HL-60 (cell line): ENCODE data around the gene HERPUD2.

ENCODE experiments used
- DNase-seq, 2 experiments: peaks; one replicate each; pipeline ENCODE4 v3.0.0-alpha.2; 2010 to 2020; ENCODE audit warnings: low read depth in 1 of 2, low spot score in 1 of 2
- H3K27ac ChIP-seq: fragments of 250-450 bp; sonication (Bioruptor Pico); replicated peaks from 2 replicates; pipeline ENCODE4 v1.5.1; 2020; ENCODE audit warnings: mild to moderate bottlenecking, moderate library complexity
- H3K27me3 ChIP-seq: fragments of 250-450 bp; sonication (Bioruptor Pico); 2 replicates; pipeline ENCODE4 v1.5.1; 2021; ENCODE audit warnings: mild to moderate bottlenecking, moderate library complexity; ENCODE audit not compliant: insufficient read depth, poor library complexity, severe bottlenecking
- H3K4me3 ChIP-seq: replicated peaks from 2 replicates; pipeline ENCODE4 v1.5.1; 2011; ENCODE audit warnings: mild to moderate bottlenecking, control low read depth, low read length; ENCODE audit not compliant: insufficient read depth
- GABPA ChIP-seq: IDR thresholded peaks from 2 replicates; pipeline ENCODE4 v1.6.1; 2012; ENCODE audit warnings: low read depth
- POLR2AphosphoS5 ChIP-seq: IDR thresholded peaks from 2 replicates; pipeline ENCODE4 v1.6.1; 2012; ENCODE audit warnings: low read depth
- SPI1 ChIP-seq: IDR thresholded peaks from 2 replicates; pipeline ENCODE4 v1.6.1; 2012; ENCODE audit warnings: low read depth, mild to moderate bottlenecking, borderline replicate concordance
- TF ChIP-seq, protein P1 (sequence below): IDR thresholded peaks from one replicate; pipeline ENCODE4 v1.5.1; 2011; ENCODE audit warnings: low read length, control low read depth, inconsistent platforms; ENCODE audit not compliant: insufficient read depth
- TF ChIP-seq, protein P2 (sequence below): IDR thresholded peaks from 2 replicates; pipeline ENCODE4 v1.6.1; 2012; ENCODE audit warnings: low read depth; ENCODE audit not compliant: insufficient replicate concordance

Gene HERPUD2

DNA sequence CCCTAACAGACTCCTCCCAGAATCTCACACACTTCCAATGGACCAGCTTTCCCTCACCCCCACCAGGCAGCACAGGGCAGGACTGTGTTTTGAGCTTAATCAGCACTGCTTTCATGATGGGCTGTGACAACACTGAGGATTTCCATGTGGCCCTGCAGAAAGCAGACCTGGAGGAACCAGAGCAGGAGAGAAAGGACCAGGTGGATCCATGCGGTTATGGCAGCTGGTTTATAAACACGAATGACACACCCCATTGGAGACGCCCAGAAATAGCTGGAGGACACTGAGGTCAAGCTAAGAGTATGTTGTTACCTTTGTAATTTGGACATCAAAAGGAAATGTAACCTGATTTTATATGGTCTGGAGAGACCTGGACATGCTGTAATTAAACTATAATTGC lies 31.7 kb upstream of the HERPUD2 start:
- Histone ChIP-seq H3K27ac (no peak overlapping the region), H3K4me3 (no peak overlapping the region), H3K27me3 (no peaks in the 10 kb centered on the region)
- DNase-seq, result no peak
- TF ChIP-seq, protein P1, sequence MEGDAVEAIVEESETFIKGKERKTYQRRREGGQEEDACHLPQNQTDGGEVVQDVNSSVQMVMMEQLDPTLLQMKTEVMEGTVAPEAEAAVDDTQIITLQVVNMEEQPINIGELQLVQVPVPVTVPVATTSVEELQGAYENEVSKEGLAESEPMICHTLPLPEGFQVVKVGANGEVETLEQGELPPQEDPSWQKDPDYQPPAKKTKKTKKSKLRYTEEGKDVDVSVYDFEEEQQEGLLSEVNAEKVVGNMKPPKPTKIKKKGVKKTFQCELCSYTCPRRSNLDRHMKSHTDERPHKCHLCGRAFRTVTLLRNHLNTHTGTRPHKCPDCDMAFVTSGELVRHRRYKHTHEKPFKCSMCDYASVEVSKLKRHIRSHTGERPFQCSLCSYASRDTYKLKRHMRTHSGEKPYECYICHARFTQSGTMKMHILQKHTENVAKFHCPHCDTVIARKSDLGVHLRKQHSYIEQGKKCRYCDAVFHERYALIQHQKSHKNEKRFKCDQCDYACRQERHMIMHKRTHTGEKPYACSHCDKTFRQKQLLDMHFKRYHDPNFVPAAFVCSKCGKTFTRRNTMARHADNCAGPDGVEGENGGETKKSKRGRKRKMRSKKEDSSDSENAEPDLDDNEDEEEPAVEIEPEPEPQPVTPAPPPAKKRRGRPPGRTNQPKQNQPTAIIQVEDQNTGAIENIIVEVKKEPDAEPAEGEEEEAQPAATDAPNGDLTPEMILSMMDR, result no peak
- TF ChIP-seq GABPA (no peak), POLR2AphosphoS5 (no peak), SPI1 (no peak)
- TF ChIP-seq, protein P2, sequence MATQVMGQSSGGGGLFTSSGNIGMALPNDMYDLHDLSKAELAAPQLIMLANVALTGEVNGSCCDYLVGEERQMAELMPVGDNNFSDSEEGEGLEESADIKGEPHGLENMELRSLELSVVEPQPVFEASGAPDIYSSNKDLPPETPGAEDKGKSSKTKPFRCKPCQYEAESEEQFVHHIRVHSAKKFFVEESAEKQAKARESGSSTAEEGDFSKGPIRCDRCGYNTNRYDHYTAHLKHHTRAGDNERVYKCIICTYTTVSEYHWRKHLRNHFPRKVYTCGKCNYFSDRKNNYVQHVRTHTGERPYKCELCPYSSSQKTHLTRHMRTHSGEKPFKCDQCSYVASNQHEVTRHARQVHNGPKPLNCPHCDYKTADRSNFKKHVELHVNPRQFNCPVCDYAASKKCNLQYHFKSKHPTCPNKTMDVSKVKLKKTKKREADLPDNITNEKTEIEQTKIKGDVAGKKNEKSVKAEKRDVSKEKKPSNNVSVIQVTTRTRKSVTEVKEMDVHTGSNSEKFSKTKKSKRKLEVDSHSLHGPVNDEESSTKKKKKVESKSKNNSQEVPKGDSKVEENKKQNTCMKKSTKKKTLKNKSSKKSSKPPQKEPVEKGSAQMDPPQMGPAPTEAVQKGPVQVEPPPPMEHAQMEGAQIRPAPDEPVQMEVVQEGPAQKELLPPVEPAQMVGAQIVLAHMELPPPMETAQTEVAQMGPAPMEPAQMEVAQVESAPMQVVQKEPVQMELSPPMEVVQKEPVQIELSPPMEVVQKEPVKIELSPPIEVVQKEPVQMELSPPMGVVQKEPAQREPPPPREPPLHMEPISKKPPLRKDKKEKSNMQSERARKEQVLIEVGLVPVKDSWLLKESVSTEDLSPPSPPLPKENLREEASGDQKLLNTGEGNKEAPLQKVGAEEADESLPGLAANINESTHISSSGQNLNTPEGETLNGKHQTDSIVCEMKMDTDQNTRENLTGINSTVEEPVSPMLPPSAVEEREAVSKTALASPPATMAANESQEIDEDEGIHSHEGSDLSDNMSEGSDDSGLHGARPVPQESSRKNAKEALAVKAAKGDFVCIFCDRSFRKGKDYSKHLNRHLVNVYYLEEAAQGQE, result no peak

DNA sequence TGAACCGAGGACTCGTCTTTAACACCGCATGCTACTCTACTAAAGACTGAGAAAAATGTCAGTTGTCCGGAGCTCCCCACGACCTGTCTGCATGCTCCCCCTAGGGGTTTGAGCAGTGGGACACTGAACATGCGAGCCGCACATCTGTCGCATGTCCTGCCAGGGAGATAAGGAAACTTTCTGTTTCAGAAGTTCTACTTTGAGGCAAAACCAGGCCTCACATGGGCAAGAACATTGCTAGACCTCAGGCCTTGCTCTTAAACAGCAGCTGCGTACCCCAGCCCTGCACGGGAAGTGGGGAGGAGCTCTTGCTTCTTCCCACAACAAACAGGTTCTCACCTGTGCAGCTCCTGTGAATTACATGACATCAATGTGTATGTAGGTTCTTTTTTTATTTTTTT lies 30.3 kb upstream of the HERPUD2 start:
- Histone ChIP-seq H3K27me3 (no peaks in the 10 kb centered on the region), H3K27ac (no peak overlapping the region), H3K4me3 (no peak overlapping the region)
- no peak for DNase-seq
- TF ChIP-seq, protein P2, result no peak
- TF ChIP-seq SPI1 (no peak), GABPA (no peak), POLR2AphosphoS5 (no peak)
- TF ChIP-seq, protein P1, result no peak

DNA sequence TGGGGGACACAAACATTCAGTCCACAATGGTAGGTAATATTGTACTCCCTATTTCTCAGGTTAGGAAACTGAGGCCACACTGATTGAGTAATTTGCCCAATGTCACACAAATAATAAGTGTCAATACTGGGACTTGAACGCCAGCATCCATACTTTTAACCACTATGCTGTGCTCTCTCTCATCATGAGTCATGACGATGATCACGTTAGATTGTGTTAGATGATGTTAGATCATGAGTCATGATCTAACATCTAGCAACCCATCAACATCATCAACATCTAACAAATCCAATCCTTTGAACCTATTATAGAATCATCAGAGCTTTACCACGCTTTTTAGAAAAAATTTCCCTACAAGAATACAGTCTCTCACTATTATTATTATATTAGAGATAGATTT lies 28.1 kb upstream of the HERPUD2 start:
- TF ChIP-seq GABPA (no peak), SPI1 (no peak), POLR2AphosphoS5 (no peak)
- TF ChIP-seq, protein P2, result no peak
- TF ChIP-seq, protein P1, result no peak
- Histone ChIP-seq H3K4me3 (no peak overlapping the region), H3K27me3 (no peaks in the 10 kb centered on the region), H3K27ac (no peak overlapping the region)
- no peak for DNase-seq
